Ascending aorta (tissue), 2 donors: ENCODE data around the gene EFHC2. TPM values are rescaled to one million over a fixed set of nuclear protein-coding genes. Genes with fewer than 3 reads are reported as not detected.

ENCODE experiments used
- DNase-seq, 2 donors: peaks; one replicate each; pipeline ENCODE4 v3.0.0-alpha.2; 2019; ENCODE audit warnings: low spot score in 2 of 2
- H3K27ac ChIP-seq, 2 donors: fragments of 200-600 bp; sonication (generic); one replicate each; pipeline ENCODE4 v1.5.1; 2016 to 2017; ENCODE audit warnings: mild to moderate bottlenecking in 1 of 2
- H3K27me3 ChIP-seq: fragments of 200-600 bp; sonication (generic); one replicate; pipeline ENCODE4 v1.5.1; 2017
- H3K36me3 ChIP-seq, 2 donors: fragments of 200-600 bp; sonication (generic); one replicate each; pipeline ENCODE4 v1.5.1; 2016
- H3K4me1 ChIP-seq, 2 donors: fragments of 200-600 bp; sonication (generic); one replicate each; pipeline ENCODE4 v1.5.1; 2016 to 2017; ENCODE audit warnings: mild to moderate bottlenecking in 1 of 2
- H3K4me3 ChIP-seq, 2 donors: fragments of 200-600 bp; sonication (generic); one replicate each; pipeline ENCODE4 v1.5.1; 2016 to 2017; ENCODE audit warnings: mild to moderate bottlenecking in 1 of 2
- H3K9me3 ChIP-seq, 2 donors: fragments of 200-600 bp; sonication (generic); one replicate each; pipeline ENCODE4 v1.5.1; 2016
- CTCF ChIP-seq, 3 experiments: fragments of 200-600 bp in 2 of 3; fragments of 450-650 bp in 1 of 3; sonication (generic) in 2 of 3; IDR thresholded peaks; one replicate each; pipeline ENCODE4 v1.5.1; 2016 to 2019; ENCODE audit warnings: antibody characterized with exemption in 3 of 3, mild to moderate bottlenecking in 1 of 3, moderate library complexity in 1 of 3
- intact Hi-C: fragments of 100-400 bp; cut with DNase I; formaldehyde crosslinking; loops from one replicate; pipeline ENCODE4 v1.15.1; 2023
- total RNA-seq: library from RNA; depleted of rRNA; stranded (reverse); fragments of >200 nt; gene quantifications from one replicate; pipeline ENCODE4 v1.1.0, GENCODE V29; 2016

EFHC2 gene
- total RNA-seq, 1 donor from 2014 or later: not detected

DNA sequence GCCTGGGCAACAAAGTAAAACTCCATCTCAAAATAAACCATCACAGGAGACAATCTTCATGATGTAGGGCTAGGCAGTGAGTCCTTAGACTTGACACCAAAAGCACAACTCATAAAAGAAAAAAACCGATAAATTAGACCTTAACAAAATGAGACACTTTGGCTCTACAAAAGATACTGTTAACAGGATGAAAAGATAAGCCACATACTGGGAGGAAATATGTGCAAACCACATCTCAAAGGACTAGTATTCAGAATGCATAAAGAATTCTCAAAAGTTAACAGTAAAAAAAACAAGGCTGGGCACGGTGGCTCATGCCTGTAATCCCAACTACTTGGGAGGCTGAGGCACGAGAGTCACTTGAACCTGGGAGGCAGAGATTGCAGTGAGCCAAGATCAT lies 13.2 kb downstream of the EFHC2 start:
- Histone ChIP-seq H3K27ac (no peak overlapping the region), H3K36me3 (no peaks in the 10 kb centered on the region), H3K4me3 (no peak overlapping the region), H3K4me1 (no peaks in the 10 kb centered on the region), H3K27me3 (no peaks in the 10 kb centered on the region), H3K9me3 (no peaks in the 10 kb centered on the region)
- no peak for TF ChIP-seq CTCF (IDR thresholded peaks at IDR 0.05)
- no peak for DNase-seq
- intact Hi-C loops: no loop called here

DNA sequence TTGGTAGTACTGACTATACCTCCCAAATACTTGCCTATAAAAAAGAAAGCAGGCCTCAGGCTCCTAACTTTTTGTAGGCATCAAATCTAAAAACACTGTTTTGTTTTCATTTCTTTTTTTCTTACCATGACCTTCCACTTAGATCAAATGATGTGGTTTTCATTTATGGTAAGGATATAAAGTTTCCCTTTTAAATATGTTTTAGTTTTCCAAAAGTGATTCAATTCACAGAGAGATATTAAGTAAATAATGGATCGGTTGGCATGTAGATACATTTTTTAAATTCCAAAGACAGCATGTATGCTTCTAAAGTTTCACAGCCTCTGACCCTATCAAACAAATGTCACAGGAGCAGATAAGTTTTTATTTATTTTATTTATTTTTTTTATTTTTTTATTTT lies 23.9 kb downstream of the EFHC2 start:
- TF ChIP-seq CTCF (IDR thresholded peaks at IDR 0.05): no peak
- intact Hi-C loops: no loop called here
- DNase-seq: no peak
- Histone ChIP-seq H3K36me3 (no peaks in the 10 kb centered on the region), H3K4me3 (no peak overlapping the region), H3K9me3 (no peaks in the 10 kb centered on the region), H3K27ac (no peak overlapping the region), H3K27me3 (no peaks in the 10 kb centered on the region), H3K4me1 (no peaks in the 10 kb centered on the region)

GRCh38 chrX:44317181-44317580 lies 26.3 kb downstream of the EFHC2 start:
- intact Hi-C loops: no loop called here
- Histone ChIP-seq H3K9me3 (no peaks in the 10 kb centered on the region), H3K27ac (no peak overlapping the region), H3K36me3 (no peaks in the 10 kb centered on the region), H3K4me3 (no peak overlapping the region), H3K4me1 (no peaks in the 10 kb centered on the region), H3K27me3 (no peaks in the 10 kb centered on the region)
- TF ChIP-seq CTCF (IDR thresholded peaks at IDR 0.05): no peak
- no peak for DNase-seq

GRCh38 chrX:44314808-44315207 lies 28.7 kb downstream of the EFHC2 start:
- Histone ChIP-seq H3K27ac (no peak overlapping the region), H3K9me3 (no peaks in the 10 kb centered on the region), H3K4me3 (no peak overlapping the region), H3K27me3 (no peaks in the 10 kb centered on the region), H3K4me1 (no peaks in the 10 kb centered on the region), H3K36me3 (no peaks in the 10 kb centered on the region)
- TF ChIP-seq CTCF (IDR thresholded peaks at IDR 0.05): no peak
- intact Hi-C loops: no loop called here
- no peak for DNase-seq

DNA sequence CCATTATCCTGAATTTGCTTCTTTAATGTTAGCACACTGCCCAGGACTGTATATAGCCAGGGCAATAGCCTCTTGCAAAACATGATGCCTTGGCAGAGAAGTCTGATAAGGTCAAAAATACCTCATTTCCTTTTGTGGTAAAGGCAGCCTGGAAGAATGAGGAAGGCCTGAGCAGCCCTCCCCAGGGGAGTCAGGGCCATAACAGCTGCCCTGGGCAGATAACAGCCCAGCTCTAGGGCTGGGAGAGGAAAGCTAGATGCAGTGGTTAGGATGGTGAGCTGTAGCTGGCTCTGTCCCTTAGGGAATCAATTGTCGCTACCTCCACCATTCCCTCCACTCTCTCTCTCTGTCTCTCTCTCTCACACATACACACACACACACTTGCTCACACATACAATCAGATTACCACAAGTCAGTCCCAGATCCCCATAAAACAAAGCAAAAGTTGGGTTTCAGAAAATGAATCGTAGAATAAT lies 29.2 kb downstream of the EFHC2 start:
- no peak for DNase-seq
- no peak overlapping the region for H3K4me3 ChIP-seq
- H3K4me1 ChIP-seq: no peaks in the 10 kb centered on the region
- no peaks in the 10 kb centered on the region for H3K9me3 ChIP-seq
- no peak for TF ChIP-seq CTCF (IDR thresholded peaks at IDR 0.05)
- H3K36me3 ChIP-seq: no peaks in the 10 kb centered on the region
- H3K27ac ChIP-seq: no peak overlapping the region
- no peaks in the 10 kb centered on the region for H3K27me3 ChIP-seq
- intact Hi-C loops: no loop called here

- no peak for TF ChIP-seq CTCF (IDR thresholded peaks at IDR 0.05)
- Histone ChIP-seq H3K9me3 (no peaks in the 10 kb centered on the region), H3K27me3 (no peaks in the 10 kb centered on the region), H3K4me1 (no peaks in the 10 kb centered on the region), H3K4me3 (no peak overlapping the region), H3K27ac (no peak overlapping the region), H3K36me3 (no peaks in the 10 kb centered on the region)
- intact Hi-C loops: no loop called here
- no peak for DNase-seq
Observed at GRCh38 chrX:44312421-44312820, 31.1 kb downstream of the EFHC2 start.
